SHP77 (cell line): ENCODE results near the gene XRCC4.
A peak's percentile ranks its signal among the peaks of the same experiment; 100 is the strongest.

Source experiments
- DNase-seq, 2 experiments: peaks; one replicate each; lab custom pipeline; 2025; lab: John Stamatoyannopoulos, UW

The XRCC4 gene

DNA sequence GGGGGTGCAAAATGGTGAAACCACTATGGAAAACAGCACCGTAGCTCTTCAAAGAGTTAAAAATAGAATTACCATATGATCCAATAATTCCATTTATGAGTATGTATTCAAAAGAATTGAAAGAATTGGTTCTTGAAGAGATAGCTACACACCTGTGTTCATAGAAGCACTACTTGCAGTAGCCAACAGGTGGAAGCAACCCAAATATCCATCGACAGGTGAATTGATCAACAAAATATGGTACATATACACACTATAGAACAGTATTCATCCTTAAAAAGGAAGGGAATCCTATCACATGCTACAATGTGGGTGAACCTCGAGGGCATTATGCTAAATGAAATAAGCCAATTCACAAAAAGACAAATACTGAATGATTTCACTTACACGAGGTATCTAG is 308.5 kb downstream of the XRCC4 start:
- no peak for DNase-seq

DNA sequence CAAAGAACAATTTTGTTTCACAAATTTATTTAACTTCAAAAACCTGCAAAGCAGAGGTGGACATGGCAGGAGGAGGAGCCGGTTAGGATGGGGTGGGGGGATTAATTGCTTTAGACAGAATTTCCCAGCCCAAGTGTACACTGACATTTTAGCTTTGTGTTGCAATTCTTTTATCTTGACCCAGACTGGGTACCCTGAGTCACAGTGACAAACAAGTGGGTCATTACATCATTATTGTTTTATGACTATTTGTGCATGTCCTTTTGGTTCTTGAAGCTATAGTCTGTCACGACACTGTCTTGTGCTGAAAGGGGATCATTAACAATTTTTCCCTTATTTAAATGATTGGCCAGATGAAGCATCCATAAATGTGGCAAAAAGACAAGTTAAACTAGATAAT is 309.7 kb downstream of the XRCC4 start:
- peak in 1 of 2 experiments; percentile 1 for DNase-seq

DNA sequence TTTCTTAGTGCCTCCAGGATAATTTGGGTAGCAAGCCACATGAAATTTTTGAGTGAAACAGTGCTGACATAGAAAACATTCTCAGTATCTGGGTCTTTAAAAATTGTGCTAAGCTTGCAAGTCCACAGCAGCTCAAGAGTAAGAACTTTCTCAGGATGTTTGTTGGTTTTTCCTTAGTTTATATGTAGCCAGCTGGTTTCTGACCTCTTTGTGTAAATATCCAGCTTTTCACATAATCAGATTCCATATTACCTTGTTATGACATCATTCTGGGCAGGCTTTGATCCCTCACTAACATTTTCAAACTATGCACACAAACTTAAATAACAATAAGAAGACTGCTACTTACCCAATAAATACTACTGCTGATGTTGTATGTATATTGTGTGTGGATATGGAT is 311.3 kb downstream of the XRCC4 start:
- DNase-seq: peak in 1 of 2 experiments; percentile 12

DNA sequence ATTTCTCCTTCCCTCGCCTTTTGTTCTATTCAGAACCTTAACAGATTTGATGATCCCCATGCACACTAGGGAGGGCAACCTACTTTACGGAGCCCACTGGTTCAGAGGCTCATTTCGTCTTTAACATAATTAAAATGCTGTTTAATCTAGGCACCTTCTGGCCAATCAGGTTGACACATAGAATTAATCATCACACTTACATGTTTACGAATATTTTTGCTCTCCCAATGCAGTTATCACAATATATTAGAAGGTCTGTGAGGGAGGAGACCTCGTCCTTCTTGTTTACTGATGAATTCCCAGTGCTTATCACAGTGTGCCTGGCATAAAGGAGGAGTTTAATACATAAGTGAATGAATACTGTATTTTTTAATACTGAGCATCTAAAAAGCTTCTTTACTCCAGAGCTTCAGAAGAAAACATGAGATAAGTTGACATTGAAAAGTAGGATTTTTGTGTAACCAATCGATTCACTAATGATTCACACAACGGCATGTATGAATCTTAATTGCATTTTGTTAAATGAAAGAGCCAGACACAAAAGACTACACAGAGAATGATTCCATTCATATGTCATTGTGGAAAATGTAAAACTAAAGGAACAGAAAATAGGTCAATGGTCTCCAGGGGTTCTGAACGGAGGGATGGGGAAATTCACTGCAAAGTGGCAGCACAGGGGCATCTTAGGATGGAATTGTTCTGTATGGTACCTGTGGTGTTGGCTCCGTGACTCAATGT is 315.6 kb downstream of the XRCC4 start:
- no peak for DNase-seq

DNA sequence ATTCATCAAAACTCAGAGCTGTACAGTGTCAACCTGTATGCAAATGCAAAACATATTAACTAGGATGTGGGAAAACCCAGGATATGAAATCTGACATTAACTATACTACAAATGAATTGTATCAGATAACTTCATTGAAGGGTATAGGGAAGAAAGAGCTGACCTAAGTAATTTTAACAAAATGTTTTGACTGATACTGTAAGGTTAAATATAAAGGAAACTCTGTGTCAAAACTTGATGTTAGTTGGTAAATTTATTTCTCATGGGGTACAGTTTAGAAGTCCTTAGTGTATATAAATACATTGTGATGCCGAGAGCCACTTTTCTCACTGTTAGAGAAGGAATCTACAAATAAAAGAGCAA is 316.1 kb downstream of the XRCC4 start:
- DNase-seq: no peak

DNA sequence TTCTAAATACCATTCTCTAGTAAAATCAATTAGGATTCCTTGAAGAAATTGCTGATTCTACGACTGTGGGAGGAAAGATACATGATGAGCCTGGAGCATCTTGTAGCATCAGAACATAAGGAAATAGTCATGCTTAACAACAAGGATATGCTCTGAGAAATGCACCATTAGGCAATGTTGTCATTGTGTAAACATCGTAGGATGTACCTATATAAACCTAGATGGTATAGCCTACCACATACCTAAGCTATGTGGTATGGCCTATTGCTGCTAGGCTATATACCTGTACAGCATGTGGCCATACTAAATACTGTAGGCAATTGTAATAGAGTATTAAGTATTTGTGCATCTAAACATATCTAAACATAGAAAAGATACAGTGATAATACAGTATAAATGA is 316.8 kb downstream of the XRCC4 start:
- no peak for DNase-seq

DNA sequence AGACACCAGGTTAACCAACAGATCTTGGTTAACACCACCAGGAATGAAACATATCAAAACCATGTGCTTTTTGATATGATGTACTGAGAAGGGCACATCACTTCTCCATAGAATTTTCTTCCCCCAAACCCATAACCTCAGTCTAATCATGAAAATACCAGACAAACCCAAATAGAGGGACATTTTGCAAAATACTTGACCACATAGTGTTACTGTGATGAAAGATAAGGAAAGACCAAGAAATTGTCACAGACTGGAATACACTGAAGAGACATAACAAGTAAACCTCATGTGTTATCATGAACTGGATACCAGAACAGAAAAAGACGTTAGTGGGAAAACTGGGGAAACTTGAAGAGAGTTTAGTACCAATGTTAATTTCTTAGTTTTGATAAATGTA is 319.3 kb downstream of the XRCC4 start:
- no peak for DNase-seq

DNA sequence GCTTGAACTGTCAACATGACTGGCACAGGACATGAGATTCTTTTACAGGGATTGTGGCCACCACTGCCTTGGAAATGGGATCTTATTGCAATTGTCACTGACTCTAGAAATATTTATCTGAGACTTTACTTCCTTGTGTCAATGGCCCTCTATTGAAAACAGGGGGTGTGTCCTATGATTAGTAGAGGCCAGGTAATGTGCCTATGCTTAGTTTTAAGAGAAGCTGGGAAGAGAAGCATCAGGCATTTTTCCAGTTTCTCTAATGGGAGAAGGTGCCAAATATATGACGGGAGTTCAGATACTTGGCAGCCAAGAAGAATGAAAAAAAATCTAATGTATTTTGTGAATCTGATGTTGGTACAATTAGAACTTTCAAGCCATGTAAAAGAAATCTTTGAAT is 320.3 kb downstream of the XRCC4 start:
- no peak for DNase-seq

DNA sequence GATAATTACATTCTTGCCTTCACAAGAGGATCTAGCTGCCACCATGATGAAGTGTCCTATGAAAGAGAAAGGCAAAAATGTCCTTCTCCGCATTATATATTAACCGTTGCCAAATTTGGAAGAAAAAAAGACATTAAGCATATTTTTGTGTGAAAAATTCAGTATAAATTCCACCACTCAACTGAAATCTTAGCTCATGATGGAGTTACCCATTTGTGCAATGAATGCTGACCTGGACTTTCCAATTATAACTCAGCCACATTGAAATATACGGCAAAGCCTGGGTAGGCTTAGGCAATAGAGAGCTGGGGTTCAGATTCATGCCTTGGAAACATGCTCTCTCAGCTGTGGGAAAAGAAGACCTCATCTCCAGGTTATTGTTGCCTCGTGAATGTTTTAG is 322.9 kb downstream of the XRCC4 start:
- DNase-seq: no peak

DNA sequence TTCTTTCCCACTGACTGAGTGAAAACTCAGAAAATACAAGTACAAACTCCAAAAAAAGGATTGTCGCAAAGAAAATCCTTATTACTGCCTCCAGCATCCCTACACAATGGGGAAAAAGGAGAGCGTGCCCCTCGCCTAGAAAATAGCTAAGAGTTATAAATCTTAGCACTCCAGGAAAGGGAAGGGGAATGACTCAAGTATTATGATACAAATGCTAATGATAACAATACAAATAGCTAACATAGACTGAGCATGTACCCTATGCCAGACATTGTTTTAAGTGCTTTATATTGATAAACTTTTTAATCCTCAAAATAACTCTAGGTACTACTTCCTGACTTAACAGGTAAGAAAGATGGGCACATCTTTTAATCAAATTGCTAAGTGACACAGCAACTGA is 323.4 kb downstream of the XRCC4 start:
- DNase-seq: no peak

DNA sequence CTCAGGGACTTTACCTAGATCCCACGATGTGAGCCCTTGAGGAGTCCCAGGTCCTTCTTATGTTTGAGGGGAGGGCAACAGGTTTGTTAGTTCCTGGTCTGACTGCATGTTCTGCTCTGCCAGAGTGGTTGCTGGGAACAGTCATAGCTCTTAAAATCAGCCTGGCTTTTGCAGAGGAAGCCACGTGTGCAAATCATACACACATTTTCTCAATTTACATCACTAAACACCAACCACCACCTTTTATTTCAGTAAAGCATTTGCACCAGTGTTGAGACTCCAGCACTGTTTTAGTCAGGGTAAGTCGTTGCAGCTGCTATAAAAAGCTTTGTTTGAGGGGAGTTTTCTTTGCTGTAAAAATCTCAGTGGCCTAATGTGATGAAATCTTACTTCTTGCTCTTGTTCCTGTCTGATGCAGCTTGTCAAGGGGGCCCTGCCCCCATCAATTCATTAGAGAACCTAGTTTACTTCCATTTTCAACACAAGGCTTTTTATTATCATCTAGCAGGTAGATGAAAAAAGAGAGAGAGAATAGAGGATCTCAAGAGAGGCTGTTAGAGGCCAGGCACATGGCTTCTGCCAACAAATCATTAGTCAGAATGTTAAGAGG is 323.9 kb downstream of the XRCC4 start:
- no peak for DNase-seq

DNA sequence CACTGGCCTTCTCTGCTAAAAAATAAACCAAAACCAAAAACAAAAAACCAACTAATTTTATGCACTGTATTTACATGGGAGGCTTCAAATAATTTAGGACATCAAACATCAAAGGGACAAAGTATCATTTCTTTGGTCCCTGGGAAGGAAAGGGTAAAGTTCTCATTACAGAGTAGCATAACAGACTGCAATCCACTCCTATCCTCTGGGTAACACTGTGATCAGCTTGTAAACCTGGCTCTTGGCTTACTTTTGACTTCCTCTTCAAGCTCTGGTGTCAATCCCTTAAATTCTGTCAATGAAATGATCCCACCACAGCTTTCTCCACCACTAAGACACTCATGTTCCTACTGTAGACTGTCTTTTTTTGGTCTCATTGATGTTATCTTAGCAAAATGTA is 324.4 kb downstream of the XRCC4 start:
- no peak for DNase-seq
